GM19025 (cell line): ENCODE measurements around the gene EIF4G3.
"Not testable (repeated sequence)": the region's sequence is repeated elsewhere in the genome, so short reads cannot be mapped to it uniquely, and the experiment has no call there.

Experiments used
- ATAC-seq: cut with Tn5 transposase; IDR thresholded peaks from one replicate; pipeline ENCODE4 v1.9.1; 2021; ENCODE audit warnings: mild to moderate bottlenecking, low read depth, moderate library complexity; ENCODE audit not compliant: unreplicated experiment

Gene EIF4G3

GRCh38 chr1:21117159-21117558, 59.5 kb downstream of the EIF4G3 start:
- no peak for ATAC-seq

- ATAC-seq: no peak
Measured at GRCh38 chr1:21115098-21115760, 61.5 kb downstream of the EIF4G3 start.

GRCh38 chr1:21114431-21114830, 62.3 kb downstream of the EIF4G3 start:
- ATAC-seq: no peak

- ATAC-seq: no peak
Measured at GRCh38 chr1:21110163-21110562, 66.5 kb downstream of the EIF4G3 start.

- no peak for ATAC-seq
Measured at GRCh38 chr1:21106709-21107108, 70.0 kb downstream of the EIF4G3 start.

- no peak for ATAC-seq
Measured at GRCh38 chr1:21106238-21106637, 70.5 kb downstream of the EIF4G3 start.

GRCh38 chr1:21105807-21106206, 70.9 kb downstream of the EIF4G3 start:
- no peak for ATAC-seq

- no peak for ATAC-seq
Measured at GRCh38 chr1:21104683-21105082, 72.0 kb downstream of the EIF4G3 start.

- ATAC-seq: no peak
Measured at GRCh38 chr1:21100481-21100921, 76.2 kb downstream of the EIF4G3 start.

GRCh38 chr1:21099869-21100131, 76.9 kb downstream of the EIF4G3 start:
- no peak for ATAC-seq

- no peak for ATAC-seq
Measured at GRCh38 chr1:21099034-21099868, 77.4 kb downstream of the EIF4G3 start.

- ATAC-seq: no peak
Measured at GRCh38 chr1:21098186-21098915, 78.3 kb downstream of the EIF4G3 start.

- ATAC-seq: no peak
Measured at GRCh38 chr1:21097729-21098128, 79.0 kb downstream of the EIF4G3 start.

GRCh38 chr1:21095976-21096375, 80.7 kb downstream of the EIF4G3 start:
- no peak for ATAC-seq

- not testable (repeated sequence) for ATAC-seq
Measured at GRCh38 chr1:21094282-21094681, 82.4 kb downstream of the EIF4G3 start.

GRCh38 chr1:21093271-21093958, 83.3 kb downstream of the EIF4G3 start:
- not testable (repeated sequence) for ATAC-seq

- not testable (repeated sequence) for ATAC-seq
Measured at GRCh38 chr1:21092545-21092944, 84.2 kb downstream of the EIF4G3 start.

GRCh38 chr1:21091053-21091690, 85.5 kb downstream of the EIF4G3 start:
- not testable (repeated sequence) for ATAC-seq

GRCh38 chr1:21090463-21090862, 86.2 kb downstream of the EIF4G3 start:
- ATAC-seq: no peak

- ATAC-seq: no peak
Measured at GRCh38 chr1:21089731-21090130, 87.0 kb downstream of the EIF4G3 start.
